Measurements from ENCODE around the gene DERL3. TPM values are rescaled to one million over a fixed set of nuclear protein-coding genes. Genes with fewer than 3 reads are reported as not detected.

Gene DERL3
- total and polyA plus RNA-seq, 2 of the 13 experiments (the other 11 are each of a cell fraction or from before 2014, with no cell fraction given): not detected

DNA sequence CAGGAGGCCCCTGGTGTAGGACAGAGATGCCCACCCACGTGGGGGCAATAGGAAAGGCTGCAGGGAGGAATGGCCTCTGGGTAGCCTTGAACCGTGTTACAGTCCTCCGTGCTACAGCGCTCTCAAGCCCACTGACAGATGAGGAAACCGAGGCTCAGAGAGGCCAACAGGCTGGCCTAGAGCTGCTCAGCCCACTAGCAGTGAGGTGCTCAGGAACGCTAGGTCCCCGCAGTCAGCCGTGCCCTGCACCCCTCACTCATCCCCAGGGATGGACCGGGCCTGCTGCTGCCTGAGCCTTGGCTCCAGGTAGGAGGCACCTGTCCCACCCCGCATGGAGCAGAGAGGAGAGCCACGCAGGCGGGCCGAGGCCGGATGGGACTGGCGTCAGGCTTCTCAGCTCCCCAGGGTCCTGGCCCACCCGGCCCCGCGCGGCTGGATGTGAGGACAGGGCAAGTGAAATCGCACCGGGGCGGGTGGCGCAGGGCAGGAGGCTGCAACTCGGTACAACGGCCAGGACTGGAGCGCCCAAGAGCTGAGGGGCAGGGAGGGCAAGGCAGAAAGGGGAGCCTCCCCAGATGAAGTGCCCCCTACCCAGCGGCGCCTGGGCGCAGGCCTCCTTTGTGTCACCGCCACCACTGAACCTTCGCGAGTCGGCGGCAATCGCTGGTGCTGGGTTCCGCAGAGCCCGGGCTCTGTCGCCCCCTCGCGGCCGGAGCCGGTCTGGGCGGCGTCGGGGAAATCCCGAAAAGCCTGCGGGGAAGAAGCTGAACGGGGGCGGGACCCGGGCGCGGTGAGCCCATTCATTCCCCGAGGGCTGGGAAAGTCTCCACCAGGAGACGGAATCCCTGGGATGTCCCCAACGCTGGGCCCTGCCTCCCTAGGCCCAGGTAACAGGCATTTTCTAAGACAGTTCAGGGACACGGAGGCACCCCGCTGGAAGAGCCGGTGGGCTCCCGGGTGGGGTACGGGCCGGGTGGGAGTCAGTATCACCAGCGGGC lies 10.5 kb upstream of the DERL3 start (continued):
- TF ChIP-seq ZNF879 (CRISPR knock-in tag; IDR thresholded peaks at IDR 0.05) (no peak), KAT8 (CRISPR knock-in tag; IDR thresholded peaks at IDR 0.05) (peak; percentile 58; the same call in 1 of the 2 replicates)
- TF ChIP-seq, protein P1, sequence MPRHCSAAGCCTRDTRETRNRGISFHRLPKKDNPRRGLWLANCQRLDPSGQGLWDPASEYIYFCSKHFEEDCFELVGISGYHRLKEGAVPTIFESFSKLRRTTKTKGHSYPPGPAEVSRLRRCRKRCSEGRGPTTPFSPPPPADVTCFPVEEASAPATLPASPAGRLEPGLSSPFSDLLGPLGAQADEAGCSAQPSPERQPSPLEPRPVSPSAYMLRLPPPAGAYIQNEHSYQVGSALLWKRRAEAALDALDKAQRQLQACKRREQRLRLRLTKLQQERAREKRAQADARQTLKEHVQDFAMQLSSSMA (CRISPR knock-in tag; IDR thresholded peaks at IDR 0.05): no peak

DNA sequence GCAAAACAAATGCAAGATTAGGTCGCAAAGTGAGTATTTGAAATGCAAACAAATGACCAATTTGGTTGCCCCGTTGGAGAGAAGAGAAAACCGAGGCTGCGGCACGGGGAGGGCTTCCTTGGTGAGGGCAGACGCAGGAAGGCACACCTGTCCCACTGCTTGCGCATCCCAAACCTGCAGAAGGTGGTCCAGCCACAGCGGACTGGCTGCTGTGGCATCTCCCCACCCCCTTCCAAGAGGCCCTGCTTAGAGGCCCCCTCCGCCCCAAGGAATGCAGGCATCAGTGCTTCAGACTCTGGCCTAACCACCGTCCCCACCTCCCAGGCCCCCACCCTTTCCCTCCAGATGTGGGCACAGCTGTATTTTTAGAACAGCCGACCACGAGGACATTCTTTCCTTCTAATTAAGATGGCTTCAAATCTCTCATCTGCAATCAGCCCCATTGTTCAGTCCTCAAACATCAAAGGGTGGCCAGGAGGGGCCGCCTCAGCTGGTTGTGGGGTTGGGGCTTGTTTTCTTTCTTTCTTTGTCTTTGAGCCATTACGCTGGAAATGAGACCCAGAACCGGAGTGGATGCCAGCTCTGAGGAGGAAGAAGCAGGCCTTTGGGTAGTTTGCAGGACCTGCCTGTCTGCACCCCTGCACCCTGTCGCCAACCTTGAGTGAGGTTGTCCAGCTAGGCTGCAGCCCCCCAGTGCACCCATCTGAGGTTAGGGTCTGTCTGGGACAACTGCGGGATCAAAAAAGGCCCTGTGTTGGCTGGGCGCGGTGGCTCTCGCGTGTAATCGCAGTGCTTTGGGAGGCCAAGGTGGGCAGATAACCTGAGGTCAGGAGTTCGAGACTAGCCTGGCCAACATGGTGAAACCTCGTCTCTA lies 9.4 kb upstream of the DERL3 start:
- Histone ChIP-seq H3K4me1 (ENCODE audit: insufficient read depth, low read length) (peaks cover 67% of the 10 kb centered on the region), H3K27me3 (ENCODE audit: control insufficient read depth in 1 of 2, insufficient read depth in 2 of 2, low read length in 2 of 2) (peaks cover 2 to 11% of the 10 kb centered on the region in 2 experiments; a peak in 1 of 5 replicates), H3K9ac (ENCODE audit: insufficient read depth, low read depth, low read length) (no peak overlapping the region), H3K9me3 (ENCODE audit: low read length) (no peaks in the 10 kb centered on the region), H3K4me2 (ENCODE audit: low read depth, low read length) (peak overlapping the region; percentile 0; the same call in 1 of the 2 replicates), H2AFZ (ENCODE audit: low read length) (no peak overlapping the region), H3K4me3 (replicated peaks in 1 of 3; ENCODE audit: insufficient read depth in 1 of 3, low read depth in 2 of 3, low read length in 3 of 3) (no peak overlapping the region), H3K36me3 (replicated peaks in 1 of 2; ENCODE audit: control insufficient read depth in 1 of 2, insufficient read depth in 2 of 2, low read length in 2 of 2) (no peaks in the 10 kb centered on the region), H3K27ac (ENCODE audit: extremely low read length, insufficient read depth, low read length) (no peak overlapping the region), H4K20me1 (ENCODE audit: insufficient read depth, low read length) (no peaks in the 10 kb centered on the region), H3K79me2 (ENCODE audit: insufficient read depth, low read length) (no peaks in the 10 kb centered on the region)
- ATAC-seq (no peak), DNase-seq (ENCODE audit: low spot score) (no peak), FAIRE-seq (no peak)
- intact Hi-C loops (cut with micrococcal nuclease; ENCODE audit: unreplicated experiment): loop anchor here (5.0 kb wide), 1 partner anchor 81 kb away; the partner anchor contains the start of gene CHCHD10
- WGBS (ENCODE audit: low lambda C conversion rate): 33% methylated on average over 21 of the region's 24 CpGs
- ChIA-PET POLR2A (interaction anchor here (0.7 to 2.2 kb wide), 3 partner anchors 9 to 80 kb away, joined by 3 to 18 read pairs (median 5); partner anchors contain the start of genes CHCHD10 and SLC2A11), CTCF (ENCODE audit: low intra/inter-chr PET ratio, low total read pairs) (interaction anchor here (1.5 to 3.9 kb wide), 2 partner anchors 80 to 82 kb away, joined by 3 to 34 read pairs; partner anchors contain the start of gene CHCHD10)
- in situ Hi-C loops (cut with HindIII; ENCODE audit: extremely low pct_ligation_motif_present, low pct_unique_long_range_greater_than_20kb): loop anchor here (5.0 to 25.0 kb wide), 2 partner anchors 66 to 236 kb away; no protein-coding TSS in a partner anchor
- BruUV-seq (replicated peaks): no TSS peak
- TF ChIP-seq, protein P2, sequence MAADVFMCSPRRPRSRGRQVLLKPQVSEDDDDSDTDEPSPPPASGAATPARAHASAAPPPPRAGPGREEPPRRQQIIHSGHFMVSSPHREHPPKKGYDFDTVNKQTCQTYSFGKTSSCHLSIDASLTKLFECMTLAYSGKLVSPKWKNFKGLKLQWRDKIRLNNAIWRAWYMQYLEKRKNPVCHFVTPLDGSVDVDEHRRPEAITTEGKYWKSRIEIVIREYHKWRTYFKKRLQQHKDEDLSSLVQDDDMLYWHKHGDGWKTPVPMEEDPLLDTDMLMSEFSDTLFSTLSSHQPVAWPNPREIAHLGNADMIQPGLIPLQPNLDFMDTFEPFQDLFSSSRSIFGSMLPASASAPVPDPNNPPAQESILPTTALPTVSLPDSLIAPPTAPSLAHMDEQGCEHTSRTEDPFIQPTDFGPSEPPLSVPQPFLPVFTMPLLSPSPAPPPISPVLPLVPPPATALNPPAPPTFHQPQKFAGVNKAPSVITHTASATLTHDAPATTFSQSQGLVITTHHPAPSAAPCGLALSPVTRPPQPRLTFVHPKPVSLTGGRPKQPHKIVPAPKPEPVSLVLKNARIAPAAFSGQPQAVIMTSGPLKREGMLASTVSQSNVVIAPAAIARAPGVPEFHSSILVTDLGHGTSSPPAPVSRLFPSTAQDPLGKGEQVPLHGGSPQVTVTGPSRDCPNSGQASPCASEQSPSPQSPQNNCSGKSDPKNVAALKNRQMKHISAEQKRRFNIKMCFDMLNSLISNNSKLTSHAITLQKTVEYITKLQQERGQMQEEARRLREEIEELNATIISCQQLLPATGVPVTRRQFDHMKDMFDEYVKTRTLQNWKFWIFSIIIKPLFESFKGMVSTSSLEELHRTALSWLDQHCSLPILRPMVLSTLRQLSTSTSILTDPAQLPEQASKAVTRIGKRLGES (CRISPR knock-in tag; IDR thresholded peaks at IDR 0.05; ENCODE audit: borderline replicate concordance): no peak
- TF ChIP-seq SOX13 (IDR thresholded peaks at IDR 0.05) (no peak), SOX13 (CRISPR knock-in tag; conservative IDR thresholded peaks at IDR 0.05 in 1 of 2, IDR thresholded peaks at IDR 0.05 in 1 of 2) (peak in 1 of 2 experiments; percentile 51; a peak in 2 of 4 replicates), TCF7 (IDR thresholded peaks at IDR 0.05; ENCODE audit: low read depth) (0 out of 2 replicates have a peak, but pooled peaks have one; percentile 36)
- TF ChIP-seq, protein P3, sequence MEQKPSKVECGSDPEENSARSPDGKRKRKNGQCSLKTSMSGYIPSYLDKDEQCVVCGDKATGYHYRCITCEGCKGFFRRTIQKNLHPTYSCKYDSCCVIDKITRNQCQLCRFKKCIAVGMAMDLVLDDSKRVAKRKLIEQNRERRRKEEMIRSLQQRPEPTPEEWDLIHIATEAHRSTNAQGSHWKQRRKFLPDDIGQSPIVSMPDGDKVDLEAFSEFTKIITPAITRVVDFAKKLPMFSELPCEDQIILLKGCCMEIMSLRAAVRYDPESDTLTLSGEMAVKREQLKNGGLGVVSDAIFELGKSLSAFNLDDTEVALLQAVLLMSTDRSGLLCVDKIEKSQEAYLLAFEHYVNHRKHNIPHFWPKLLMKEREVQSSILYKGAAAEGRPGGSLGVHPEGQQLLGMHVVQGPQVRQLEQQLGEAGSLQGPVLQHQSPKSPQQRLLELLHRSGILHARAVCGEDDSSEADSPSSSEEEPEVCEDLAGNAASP (CRISPR knock-in tag; IDR thresholded peaks at IDR 0.05; ENCODE audit: borderline replicate concordance): no peak
- TF ChIP-seq, protein P4, sequence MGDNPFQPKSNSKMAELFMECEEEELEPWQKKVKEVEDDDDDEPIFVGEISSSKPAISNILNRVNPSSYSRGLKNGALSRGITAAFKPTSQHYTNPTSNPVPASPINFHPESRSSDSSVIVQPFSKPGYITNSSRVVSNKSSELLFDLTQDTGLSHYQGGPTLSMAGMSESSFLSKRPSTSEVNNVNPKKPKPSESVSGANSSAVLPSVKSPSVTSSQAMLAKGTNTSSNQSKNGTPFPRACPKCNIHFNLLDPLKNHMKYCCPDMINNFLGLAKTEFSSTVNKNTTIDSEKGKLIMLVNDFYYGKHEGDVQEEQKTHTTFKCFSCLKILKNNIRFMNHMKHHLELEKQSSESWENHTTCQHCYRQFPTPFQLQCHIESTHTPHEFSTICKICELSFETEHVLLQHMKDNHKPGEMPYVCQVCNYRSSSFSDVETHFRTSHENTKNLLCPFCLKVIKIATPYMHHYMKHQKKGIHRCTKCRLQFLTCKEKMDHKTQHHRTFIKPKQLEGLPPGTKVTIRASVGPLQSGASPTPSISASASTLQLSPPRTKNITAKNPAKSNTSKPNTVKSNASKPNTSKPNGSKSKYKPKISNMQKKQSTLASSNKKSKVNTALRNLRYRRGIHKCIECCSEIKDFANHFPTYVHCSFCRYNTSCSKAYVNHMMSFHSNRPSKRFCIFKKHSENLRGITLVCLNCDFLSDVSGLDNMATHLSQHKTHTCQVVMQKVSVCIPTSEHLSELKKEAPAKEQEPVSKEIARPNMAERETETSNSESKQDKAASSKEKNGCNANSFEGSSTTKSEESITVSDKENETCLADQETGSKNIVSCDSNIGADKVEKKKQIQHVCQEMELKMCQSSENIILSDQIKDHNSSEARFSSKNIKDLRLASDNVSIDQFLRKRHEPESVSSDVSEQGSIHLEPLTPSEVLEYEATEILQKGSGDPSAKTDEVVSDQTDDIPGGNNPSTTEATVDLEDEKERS (CRISPR knock-in tag; IDR thresholded peaks at IDR 0.05): no peak
